Mesenchymal stem cell (in vitro differentiated cells and primary cell): ENCODE results near the gene PRKCA.

Source experiments
- DNase-seq: peaks from one replicate; pipeline ENCODE4 v3.0.0-alpha.2; 2013
- H2AFZ ChIP-seq: one replicate; pipeline ENCODE4 v1.6.1; 2013; ENCODE audit warnings: low read depth, mild to moderate bottlenecking, control low read depth, inconsistent platforms, low read length, moderate library complexity
- H2AK5ac ChIP-seq: 2 replicates; pipeline ENCODE4 v1.6.1; 2013; ENCODE audit warnings: low read length, moderate library complexity, mild to moderate bottlenecking, inconsistent platforms; ENCODE audit not compliant: severe bottlenecking
- H2BK120ac ChIP-seq: one replicate; pipeline ENCODE4 v1.6.1; 2013; ENCODE audit warnings: low read depth, mild to moderate bottlenecking, inconsistent platforms, low read length, moderate library complexity
- H2BK12ac ChIP-seq, 2 experiments: one replicate each; pipeline ENCODE4 v1.6.1; 2013; ENCODE audit warnings: inconsistent platforms in 2 of 2, low read length in 2 of 2, mild to moderate bottlenecking in 2 of 2, moderate library complexity in 2 of 2, control low read depth in 1 of 2
- H2BK15ac ChIP-seq: one replicate; pipeline ENCODE4 v1.6.1; 2013; ENCODE audit warnings: mild to moderate bottlenecking, low read depth, inconsistent platforms; ENCODE audit not compliant: poor library complexity, severe bottlenecking
- H2BK5ac ChIP-seq: 2 replicates; pipeline ENCODE4 v1.6.1; 2013; ENCODE audit warnings: low read depth, mild to moderate bottlenecking, low read length, control low read depth, inconsistent platforms; ENCODE audit not compliant: poor library complexity, severe bottlenecking
- H3K14ac ChIP-seq, 2 experiments: one replicate each; pipeline ENCODE4 v1.6.1; 2013; ENCODE audit warnings: inconsistent platforms in 2 of 2, low read length in 2 of 2, control low read depth in 1 of 2, mild to moderate bottlenecking in 1 of 2, moderate library complexity in 1 of 2
- H3K18ac ChIP-seq, 2 experiments: one replicate each; pipeline ENCODE4 v1.6.1; 2013; ENCODE audit warnings: inconsistent platforms in 2 of 2, low read length in 2 of 2, control low read depth in 1 of 2, low read depth in 1 of 2, mild to moderate bottlenecking in 1 of 2
- H3K23ac ChIP-seq, 2 experiments: one replicate each; pipeline ENCODE4 v1.6.1; 2013; ENCODE audit warnings: inconsistent platforms in 2 of 2, low read length in 2 of 2, mild to moderate bottlenecking in 2 of 2, moderate library complexity in 2 of 2, control low read depth in 1 of 2
- H3K27ac ChIP-seq: 2 replicates; pipeline ENCODE4 v1.5.1; 2013; ENCODE audit warnings: mild to moderate bottlenecking, moderate library complexity, low read length, control low read depth, inconsistent platforms; ENCODE audit not compliant: poor library complexity, severe bottlenecking
- H3K27me3 ChIP-seq, 2 experiments: 2 replicates each; pipeline versions ENCODE4 v1.6.1 to v1.7.0; 2013; ENCODE audit warnings: low read length in 2 of 2, mild to moderate bottlenecking in 2 of 2, moderate library complexity in 2 of 2, control low read depth in 1 of 2, inconsistent platforms in 1 of 2; ENCODE audit not compliant: control insufficient read depth in 1 of 2, insufficient read depth in 1 of 2
- H3K36me3 ChIP-seq, 2 experiments: 2 replicates each; pipeline versions ENCODE4 v1.6.1 to v1.7.0; 2013; ENCODE audit warnings: low read length in 2 of 2, control low read depth in 1 of 2, inconsistent platforms in 1 of 2, low read depth in 1 of 2, mild to moderate bottlenecking in 1 of 2; ENCODE audit not compliant: insufficient read depth in 2 of 2, control insufficient read depth in 1 of 2
- H3K4ac ChIP-seq, 2 experiments: one replicate each; pipeline ENCODE4 v1.6.1; 2013; ENCODE audit warnings: inconsistent platforms in 2 of 2, low read length in 2 of 2, mild to moderate bottlenecking in 2 of 2, moderate library complexity in 2 of 2, control low read depth in 1 of 2, low read depth in 1 of 2
- H3K4me1 ChIP-seq: 2 replicates; pipeline ENCODE4 v1.6.1; 2013; ENCODE audit warnings: low read depth, low read length, control low read depth; ENCODE audit not compliant: control insufficient read depth, insufficient read depth
- H3K4me2 ChIP-seq: 2 replicates; pipeline ENCODE4 v1.6.1; 2013; ENCODE audit warnings: low read length, mild to moderate bottlenecking, inconsistent platforms; ENCODE audit not compliant: poor library complexity, severe bottlenecking
- H3K4me3 ChIP-seq, 2 experiments: 2 replicates each; pipeline versions ENCODE4 v1.5.1 to v1.7.0; 2013; ENCODE audit warnings: low read length in 2 of 2, mild to moderate bottlenecking in 2 of 2, control low read depth in 1 of 2, low read depth in 1 of 2; ENCODE audit not compliant: insufficient read depth in 1 of 2
- H3K79me1 ChIP-seq: replicated peaks from 2 replicates; pipeline ENCODE4 v1.6.1; 2013; ENCODE audit warnings: mild to moderate bottlenecking, control low read depth, low read length, inconsistent platforms; ENCODE audit not compliant: poor library complexity, severe bottlenecking
- H3K9ac ChIP-seq: 2 replicates; pipeline ENCODE4 v1.7.0; 2013; ENCODE audit warnings: mild to moderate bottlenecking, low read length, moderate library complexity
- H3K9me3 ChIP-seq: 2 replicates; pipeline ENCODE4 v1.7.0; 2013; ENCODE audit warnings: mild to moderate bottlenecking, low read length; ENCODE audit not compliant: control insufficient read depth
- H4K8ac ChIP-seq: one replicate; pipeline ENCODE4 v1.6.1; 2013; ENCODE audit warnings: inconsistent platforms, mild to moderate bottlenecking, low read length, moderate library complexity
- H4K91ac ChIP-seq: one replicate; pipeline ENCODE4 v1.6.1; 2013; ENCODE audit warnings: mild to moderate bottlenecking, low read length, inconsistent platforms
- WGBS: methylation state at CpG from one replicate; pipeline ENCODE4 v1.1.7; 2013; ENCODE audit warnings: mixed read lengths; 5-methylcytosine and 5-hydroxymethylcytosine counted together

Gene PRKCA

GRCh38 chr17:66755101-66755943, 452.9 kb downstream of the PRKCA start:
- Histone ChIP-seq H3K4me2 (no peak overlapping the region), H3K27me3 (no peaks in the 10 kb centered on the region), H2BK15ac (no peak overlapping the region), H2BK120ac (no peak overlapping the region), H3K23ac (no peak overlapping the region), H3K79me1 (peaks cover 3% of the 10 kb centered on the region), H3K4ac (no peak overlapping the region), H4K91ac (no peak overlapping the region), H3K4me3 (no peak overlapping the region), H3K4me1 (peaks cover 1% of the 10 kb centered on the region), H2AK5ac (no peak overlapping the region), H4K8ac (no peak overlapping the region), H3K36me3 (peaks cover 33 to 39% of the 10 kb centered on the region in 2 experiments), H3K18ac (no peak overlapping the region), H2BK5ac (no peak overlapping the region), H3K14ac (no peak overlapping the region), H3K27ac (no peak overlapping the region), H2BK12ac (no peak overlapping the region), H3K9me3 (no peaks in the 10 kb centered on the region), H3K9ac (no peak overlapping the region), H2AFZ (no peak overlapping the region)
- DNase-seq: no peak
- WGBS: 95% methylated on average over 18 of the region's 18 CpGs

GRCh38 chr17:66755944-66756290, 453.5 kb downstream of the PRKCA start:
- Histone ChIP-seq H3K23ac (no peak overlapping the region), H3K14ac (no peak overlapping the region), H2BK120ac (no peak overlapping the region), H2AFZ (no peak overlapping the region), H3K4me3 (no peak overlapping the region), H3K27ac (no peak overlapping the region), H3K18ac (no peak overlapping the region), H3K9ac (no peak overlapping the region), H3K4me1 (peaks cover 1% of the 10 kb centered on the region), H4K8ac (no peak overlapping the region), H3K27me3 (no peaks in the 10 kb centered on the region), H2BK15ac (no peak overlapping the region), H3K4ac (no peak overlapping the region), H3K36me3 (peaks cover 29 to 39% of the 10 kb centered on the region in 2 experiments), H4K91ac (no peak overlapping the region), H2BK12ac (no peak overlapping the region), H2AK5ac (no peak overlapping the region), H3K79me1 (peaks cover 3% of the 10 kb centered on the region), H3K9me3 (no peaks in the 10 kb centered on the region), H2BK5ac (no peak overlapping the region), H3K4me2 (no peak overlapping the region)
- WGBS: 94% methylated on average over 10 of the region's 10 CpGs
- no peak for DNase-seq

GRCh38 chr17:66760324-66760723, 457.9 kb downstream of the PRKCA start:
- Histone ChIP-seq H3K23ac (no peak overlapping the region), H3K36me3 (peaks cover 14 to 20% of the 10 kb centered on the region in 2 experiments), H2AK5ac (no peak overlapping the region), H2BK5ac (no peak overlapping the region), H2BK120ac (no peak overlapping the region), H3K14ac (no peak overlapping the region), H2AFZ (no peak overlapping the region), H4K8ac (no peak overlapping the region), H3K79me1 (peaks cover 6% of the 10 kb centered on the region), H3K4ac (no peak overlapping the region), H3K18ac (no peak overlapping the region), H3K4me2 (no peak overlapping the region), H3K9me3 (no peaks in the 10 kb centered on the region), H4K91ac (no peak overlapping the region), H3K9ac (no peak overlapping the region), H3K27me3 (no peaks in the 10 kb centered on the region), H3K4me1 (no peaks in the 10 kb centered on the region), H3K4me3 (no peak overlapping the region), H2BK12ac (no peak overlapping the region), H3K27ac (no peak overlapping the region), H2BK15ac (no peak overlapping the region)
- DNase-seq: no peak
- no CpG with 5 or more reads among the region's 3 CpGs for WGBS

- peaks cover 4% of the 10 kb centered on the region for H3K4me1 ChIP-seq
- H3K27me3 ChIP-seq: no peaks in the 10 kb centered on the region
- no peak overlapping the region for H3K4me3 ChIP-seq
- H4K8ac ChIP-seq: no peak overlapping the region
- no peak overlapping the region for H3K9ac ChIP-seq
- no peak overlapping the region for H3K27ac ChIP-seq
- H2BK5ac ChIP-seq: no peak overlapping the region
- H3K79me1 ChIP-seq: peaks cover 5% of the 10 kb centered on the region
- H3K4me2 ChIP-seq: no peak overlapping the region
- 97% methylated on average over 6 of the region's 6 CpGs for WGBS
- H3K36me3 ChIP-seq: peaks cover 10 to 14% of the 10 kb centered on the region in 2 experiments
- H3K4ac ChIP-seq: no peak overlapping the region
- no peak for DNase-seq
- H3K14ac ChIP-seq: no peak overlapping the region
- no peak overlapping the region for H2BK12ac ChIP-seq
- no peaks in the 10 kb centered on the region for H3K9me3 ChIP-seq
- no peak overlapping the region for H2BK15ac ChIP-seq
- no peak overlapping the region for H3K23ac ChIP-seq
- no peak overlapping the region for H3K18ac ChIP-seq
- H2BK120ac ChIP-seq: no peak overlapping the region
- no peak overlapping the region for H2AK5ac ChIP-seq
- H2AFZ ChIP-seq: no peak overlapping the region
- no peak overlapping the region for H4K91ac ChIP-seq
Measured at GRCh38 chr17:66762276-66762675, 459.9 kb downstream of the PRKCA start.
